PFSK-1 (cell line): ENCODE measurements around the gene ABHD17A.

Source experiments
- POLR2AphosphoS5 ChIP-seq: IDR thresholded peaks from 2 replicates; pipeline ENCODE4 v1.6.1; 2012; ENCODE audit warnings: low read depth, mild to moderate bottlenecking, control low read depth, low read length, moderate library complexity
- TAF1 ChIP-seq: IDR thresholded peaks from 2 replicates; pipeline ENCODE4 v1.6.1; 2012; ENCODE audit warnings: low read length, control low read depth, borderline replicate concordance; ENCODE audit not compliant: insufficient read depth
- TF ChIP-seq, protein P1 (sequence below), 2 experiments: IDR thresholded peaks; 2 replicates each; pipeline versions ENCODE4 v1.6.1 to v1.8.0; 2011 to 2012; ENCODE audit warnings: low read depth in 2 of 2, low read length in 2 of 2, control low read depth in 1 of 2, inconsistent platforms in 1 of 2, mild to moderate bottlenecking in 1 of 2, moderate library complexity in 1 of 2; ENCODE audit not compliant: insufficient read depth in 1 of 2

- TF ChIP-seq, protein P1, sequence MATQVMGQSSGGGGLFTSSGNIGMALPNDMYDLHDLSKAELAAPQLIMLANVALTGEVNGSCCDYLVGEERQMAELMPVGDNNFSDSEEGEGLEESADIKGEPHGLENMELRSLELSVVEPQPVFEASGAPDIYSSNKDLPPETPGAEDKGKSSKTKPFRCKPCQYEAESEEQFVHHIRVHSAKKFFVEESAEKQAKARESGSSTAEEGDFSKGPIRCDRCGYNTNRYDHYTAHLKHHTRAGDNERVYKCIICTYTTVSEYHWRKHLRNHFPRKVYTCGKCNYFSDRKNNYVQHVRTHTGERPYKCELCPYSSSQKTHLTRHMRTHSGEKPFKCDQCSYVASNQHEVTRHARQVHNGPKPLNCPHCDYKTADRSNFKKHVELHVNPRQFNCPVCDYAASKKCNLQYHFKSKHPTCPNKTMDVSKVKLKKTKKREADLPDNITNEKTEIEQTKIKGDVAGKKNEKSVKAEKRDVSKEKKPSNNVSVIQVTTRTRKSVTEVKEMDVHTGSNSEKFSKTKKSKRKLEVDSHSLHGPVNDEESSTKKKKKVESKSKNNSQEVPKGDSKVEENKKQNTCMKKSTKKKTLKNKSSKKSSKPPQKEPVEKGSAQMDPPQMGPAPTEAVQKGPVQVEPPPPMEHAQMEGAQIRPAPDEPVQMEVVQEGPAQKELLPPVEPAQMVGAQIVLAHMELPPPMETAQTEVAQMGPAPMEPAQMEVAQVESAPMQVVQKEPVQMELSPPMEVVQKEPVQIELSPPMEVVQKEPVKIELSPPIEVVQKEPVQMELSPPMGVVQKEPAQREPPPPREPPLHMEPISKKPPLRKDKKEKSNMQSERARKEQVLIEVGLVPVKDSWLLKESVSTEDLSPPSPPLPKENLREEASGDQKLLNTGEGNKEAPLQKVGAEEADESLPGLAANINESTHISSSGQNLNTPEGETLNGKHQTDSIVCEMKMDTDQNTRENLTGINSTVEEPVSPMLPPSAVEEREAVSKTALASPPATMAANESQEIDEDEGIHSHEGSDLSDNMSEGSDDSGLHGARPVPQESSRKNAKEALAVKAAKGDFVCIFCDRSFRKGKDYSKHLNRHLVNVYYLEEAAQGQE (IDR thresholded peaks at IDR 0.05; ENCODE audit: insufficient read depth in 1 of 2, low read depth in 2 of 2, low read length in 2 of 2) = no peak
- TF ChIP-seq POLR2AphosphoS5 (no peak), TAF1 (no peak)
Measured at GRCh38 chr19:1918975-1919374, 33.7 kb upstream of the ABHD17A start.
